HG03060 (cell line): Measurements from ENCODE around the gene CCNB1IP1.
"Not testable (repeated sequence)": the region's sequence is repeated elsewhere in the genome, so short reads cannot be mapped to it uniquely, and the experiment has no call there.

Source experiments
- ATAC-seq: cut with Tn5 transposase; IDR thresholded peaks from one replicate; pipeline ENCODE4 v1.9.1; 2021; ENCODE audit warnings: low read depth, moderate number of reproducible peaks; ENCODE audit not compliant: unreplicated experiment

CCNB1IP1 gene

GRCh38 chr14:20332788-20333493 lies at the start of gene CCNB1IP1:
Gene CCNB1IP1 (minus strand): TSS chr14:20333279. CDS start chr14:20316523, 16,756 bp downstream.
- peak; percentile 93 for ATAC-seq

GRCh38 chr14:20382526-20382925 lies 49.4 kb upstream of the CCNB1IP1 start:
- ATAC-seq = no peak

GRCh38 chr14:20381341-20381740 lies 48.3 kb upstream of the CCNB1IP1 start:
- ATAC-seq = no peak

GRCh38 chr14:20380681-20381080 lies 47.6 kb upstream of the CCNB1IP1 start:
- no peak for ATAC-seq

GRCh38 chr14:20379743-20380142 lies 46.7 kb upstream of the CCNB1IP1 start:
- no peak for ATAC-seq

GRCh38 chr14:20377171-20377570 lies 44.1 kb upstream of the CCNB1IP1 start:
- no peak for ATAC-seq

DNA sequence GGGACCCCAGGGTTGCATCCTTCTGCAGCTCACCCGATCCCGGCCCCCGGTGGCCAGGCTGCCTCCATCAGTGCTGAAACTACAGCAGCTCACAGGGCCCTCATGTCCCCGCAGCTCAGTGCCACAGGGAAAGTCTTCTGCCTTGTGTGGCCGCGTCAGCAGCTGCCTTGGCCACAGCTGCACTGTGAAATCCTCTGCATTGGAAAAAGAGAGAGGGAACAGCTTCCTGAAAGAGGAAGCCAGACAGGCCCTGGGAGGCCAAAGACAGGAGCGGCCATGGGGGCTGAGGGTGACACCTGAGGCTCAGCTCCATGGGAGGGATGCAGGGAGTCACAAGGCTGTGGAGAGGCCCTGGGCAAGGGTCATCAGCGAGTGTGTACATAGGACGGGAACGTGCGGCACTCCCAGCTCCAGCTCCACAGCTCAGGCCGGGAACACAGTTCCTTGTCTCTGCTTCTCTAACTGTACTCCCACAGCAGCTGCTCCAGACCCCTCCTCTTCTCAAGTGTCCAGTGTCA lies 43.1 kb upstream of the CCNB1IP1 start:
- ATAC-seq = no peak

DNA sequence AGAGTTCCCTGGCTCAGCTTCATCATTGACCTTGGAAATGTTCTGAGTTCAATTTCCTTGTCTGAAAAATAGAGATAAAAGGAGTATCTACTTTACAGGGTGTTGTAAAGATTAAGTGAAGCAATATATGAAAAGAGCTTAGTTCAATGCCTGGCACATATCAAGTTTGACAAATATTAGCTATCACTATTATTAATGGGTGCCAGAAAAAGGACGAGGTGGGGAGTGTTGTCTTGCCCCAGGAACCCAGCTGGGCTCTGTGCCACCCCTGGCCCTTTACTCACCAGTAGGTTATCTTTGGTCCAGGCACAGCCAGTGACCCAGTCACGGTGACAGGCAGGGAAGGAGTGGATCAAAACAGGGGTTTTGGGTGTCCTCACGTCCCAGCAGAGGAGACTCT lies 42.4 kb upstream of the CCNB1IP1 start:
- ATAC-seq = no peak

DNA sequence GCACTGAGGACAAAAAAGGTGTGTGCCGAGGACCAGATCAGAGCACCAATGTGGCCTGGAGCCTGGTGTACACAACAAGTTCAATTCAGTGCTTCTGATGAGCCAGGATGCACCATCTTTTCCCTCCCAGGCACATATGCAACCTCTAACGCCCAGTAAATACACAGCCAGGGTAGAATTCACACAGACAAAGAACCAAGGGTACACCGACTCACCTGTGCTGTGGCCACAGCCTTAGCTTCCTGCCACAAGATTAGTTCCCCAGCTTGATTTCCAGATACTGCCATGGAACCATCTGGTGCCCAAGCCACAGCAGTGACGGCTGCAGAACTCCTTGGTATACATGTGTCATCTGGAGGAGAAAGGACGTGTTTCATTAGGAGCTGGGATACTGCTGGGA lies 39.7 kb upstream of the CCNB1IP1 start:
- ATAC-seq = no peak

GRCh38 chr14:20365928-20366327 lies 32.8 kb upstream of the CCNB1IP1 start:
- ATAC-seq = no peak

DNA sequence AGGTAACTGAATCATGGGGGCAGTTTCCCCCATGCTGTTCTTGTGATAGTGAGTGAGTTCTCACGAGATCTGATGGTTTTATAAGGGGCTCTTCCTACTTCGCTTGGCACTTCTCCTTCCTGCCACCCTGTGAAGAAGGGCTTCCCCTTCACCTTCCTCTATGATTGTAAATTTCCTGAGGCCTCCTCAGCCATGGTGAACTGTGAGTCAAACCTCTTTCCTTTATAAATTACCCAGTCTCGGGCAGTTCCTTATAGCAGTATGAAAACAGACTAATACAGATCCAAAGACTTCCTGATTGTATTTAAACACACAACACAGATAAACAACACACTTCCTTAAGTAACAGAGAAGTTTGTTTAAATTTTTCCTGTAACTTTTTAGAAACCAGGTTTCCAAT lies 25.4 kb upstream of the CCNB1IP1 start:
- not testable (repeated sequence) for ATAC-seq

GRCh38 chr14:20356422-20356821 lies 23.3 kb upstream of the CCNB1IP1 start:
- no peak for ATAC-seq

GRCh38 chr14:20350860-20351259 lies 17.8 kb upstream of the CCNB1IP1 start:
- no peak for ATAC-seq

DNA sequence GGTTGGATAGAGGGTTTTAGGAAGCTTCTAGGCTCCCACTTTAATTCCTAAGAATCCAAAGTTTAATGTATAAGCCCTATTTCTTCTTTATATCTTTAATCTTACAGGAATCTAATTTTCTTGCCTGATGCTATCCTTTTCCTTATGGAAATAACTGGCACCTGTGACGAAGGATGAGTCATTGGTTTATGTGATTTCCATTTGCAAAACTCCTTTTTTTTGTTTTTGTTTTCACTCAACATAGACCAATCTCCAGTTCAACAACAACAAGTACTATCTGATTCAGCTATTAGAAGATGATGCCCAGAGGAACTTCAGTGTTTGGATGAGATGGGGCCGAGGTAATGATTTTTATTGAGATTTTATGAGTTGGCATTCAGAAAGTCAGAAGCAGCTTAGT lies 17.2 kb upstream of the CCNB1IP1 start:
- no peak for ATAC-seq

DNA sequence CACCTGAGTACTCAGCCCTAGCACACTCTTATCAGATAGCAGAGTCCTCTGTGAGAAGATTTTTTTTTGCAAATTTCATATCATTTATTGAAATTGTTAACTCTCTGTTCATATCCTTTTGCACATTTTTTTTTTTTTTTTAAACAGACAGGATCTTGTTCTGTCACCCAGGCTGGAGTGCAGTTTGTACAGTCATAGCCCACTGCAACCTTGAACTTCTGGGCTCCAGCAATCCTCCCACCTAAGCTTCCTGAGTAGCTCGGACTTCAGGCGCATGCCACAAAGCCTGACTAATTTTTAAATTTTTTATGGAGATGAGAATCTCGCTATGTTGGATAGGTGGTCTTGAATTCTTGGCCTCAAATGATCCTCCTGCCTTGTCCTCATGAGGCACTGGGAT lies 14.7 kb upstream of the CCNB1IP1 start:
- no peak for ATAC-seq

GRCh38 chr14:20346713-20347112 lies 13.6 kb upstream of the CCNB1IP1 start:
- ATAC-seq = no peak

- no peak for ATAC-seq
These were observed 12.3 kb upstream of the CCNB1IP1 start for GRCh38 chr14:20345366-20345765.

GRCh38 chr14:20343862-20344220 lies 10.8 kb upstream of the CCNB1IP1 start:
- ATAC-seq = no peak

DNA sequence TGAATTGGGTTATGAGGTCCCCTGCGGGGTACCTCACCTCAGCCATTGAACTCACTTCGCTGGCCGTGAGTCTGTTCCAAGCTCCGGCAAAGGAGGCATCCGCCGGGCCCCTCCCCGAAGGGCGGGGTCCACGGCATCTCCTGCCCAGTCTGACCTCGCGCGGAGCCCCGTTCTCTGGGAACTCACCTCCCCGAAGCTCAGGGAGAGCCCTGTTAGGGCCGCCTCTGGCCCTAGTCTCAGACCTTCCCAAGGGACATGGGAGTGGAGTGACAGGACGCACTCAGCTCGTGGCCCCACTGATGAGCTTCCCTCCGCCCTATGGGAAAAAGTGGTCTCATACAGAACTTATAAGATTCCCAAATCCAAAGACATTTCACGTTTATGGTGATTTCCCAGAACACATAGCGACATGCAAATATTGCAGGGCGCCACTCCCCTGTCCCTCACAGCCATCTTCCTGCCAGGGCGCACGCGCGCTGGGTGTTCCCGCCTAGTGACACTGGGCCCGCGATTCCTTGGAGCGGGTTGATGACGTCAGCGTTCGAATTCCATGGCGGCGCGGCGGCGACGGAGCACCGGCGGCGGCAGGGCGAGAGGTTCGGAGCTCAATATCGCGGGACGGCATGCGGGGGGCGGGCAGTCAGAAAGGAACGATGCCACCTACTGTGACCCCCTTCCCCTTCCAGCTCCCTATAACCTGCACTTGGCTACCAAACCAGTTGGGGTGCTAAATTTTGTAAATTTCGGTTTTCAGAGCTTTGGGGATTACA lies 10.2 kb upstream of the CCNB1IP1 start, which contains the start of gene PARP2:
PARP2 (plus strand) TSS at position 544 of the 770 bp plus-strand sequence; CDS start at position 551, 7 bp downstream.
- ATAC-seq = peak; percentile 83

DNA sequence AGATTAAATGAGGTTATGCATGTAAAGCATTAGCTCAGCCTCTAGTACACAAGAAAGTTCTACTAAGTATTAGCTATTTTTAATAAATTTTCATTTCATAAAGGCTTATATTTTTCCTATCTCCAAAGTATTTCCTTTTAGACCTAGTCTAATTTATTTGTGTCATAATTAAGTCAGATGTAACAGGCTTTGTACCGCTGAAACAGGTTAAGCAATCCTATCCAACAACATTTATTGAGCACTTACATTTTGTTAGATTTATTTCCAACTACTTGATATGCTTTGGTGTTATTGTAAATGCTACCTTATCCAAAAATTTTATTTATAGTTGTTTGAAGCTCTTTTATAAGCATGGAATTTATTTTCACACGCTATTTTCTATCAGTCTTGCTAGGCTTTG lies 8.6 kb upstream of the CCNB1IP1 start:
- no peak for ATAC-seq

DNA sequence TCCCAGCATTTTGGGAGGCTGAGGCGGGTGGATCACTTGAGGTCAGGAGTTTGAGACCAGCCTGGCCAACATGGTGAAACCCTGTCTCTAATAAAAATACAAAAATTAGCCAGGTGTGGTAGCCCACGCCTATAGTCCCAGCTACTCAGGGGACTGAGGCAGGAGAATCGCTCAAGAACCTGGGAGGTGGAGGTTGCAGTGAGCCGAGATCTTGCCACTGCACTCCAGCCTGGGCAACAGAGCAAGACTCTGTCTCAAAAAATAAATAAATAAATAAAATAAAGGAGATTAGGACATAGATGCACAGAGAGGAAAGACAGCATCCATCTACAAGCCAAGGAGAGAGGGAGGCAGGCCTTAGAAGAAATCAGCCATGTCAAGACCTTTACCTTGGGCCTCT lies 8.0 kb upstream of the CCNB1IP1 start:
- not testable (repeated sequence) for ATAC-seq

- ATAC-seq = no peak
These were observed 938 bp upstream of the CCNB1IP1 start for GRCh38 chr14:20334017-20334416.
